GM19468 (cell line): ENCODE measurements around the gene NF2.

Experiments
- ATAC-seq: cut with Tn5 transposase; IDR thresholded peaks from one replicate; pipeline ENCODE4 v1.9.1; 2021; ENCODE audit warnings: mild to moderate bottlenecking, moderate library complexity, moderate number of reproducible peaks; ENCODE audit not compliant: unreplicated experiment; ENCODE audit errors: extremely low read depth

NF2 gene

DNA sequence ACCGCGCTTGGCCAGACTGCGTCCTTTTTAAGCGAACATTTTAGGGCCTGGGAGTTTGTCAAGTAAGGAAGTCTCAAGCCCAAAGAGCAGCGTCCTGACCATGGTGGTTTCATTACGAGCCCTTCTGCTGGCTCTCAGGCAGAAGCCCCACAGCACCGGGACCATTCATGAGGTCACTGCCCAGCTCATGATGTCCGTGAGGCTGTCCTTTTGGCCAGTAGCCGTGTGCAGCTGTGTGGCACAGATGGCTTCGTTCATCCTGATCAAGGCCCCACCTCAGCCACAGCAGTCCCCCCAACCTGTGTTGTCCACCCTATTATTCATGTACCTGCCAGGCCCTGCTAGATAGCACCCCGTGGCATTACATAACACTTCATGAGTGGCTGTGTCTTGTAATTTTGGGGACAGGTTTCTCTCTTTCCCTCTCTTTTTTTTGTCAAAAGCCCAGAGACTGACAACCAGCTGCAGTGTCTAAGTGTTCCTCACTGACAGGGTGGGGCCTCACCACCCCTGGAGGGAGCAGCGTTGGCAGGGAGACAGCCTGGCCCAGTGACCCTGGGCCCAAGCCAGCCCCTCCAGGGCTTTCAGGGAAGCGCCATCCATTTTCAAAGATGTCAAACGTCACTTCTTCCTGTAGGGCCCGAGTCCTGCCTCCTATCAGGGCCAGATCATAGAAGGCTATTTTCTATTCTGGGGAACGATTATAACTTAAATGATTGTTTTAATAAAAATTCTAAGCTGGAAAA lies 94.6 kb downstream of the NF2 start:
- ATAC-seq = no peak

DNA sequence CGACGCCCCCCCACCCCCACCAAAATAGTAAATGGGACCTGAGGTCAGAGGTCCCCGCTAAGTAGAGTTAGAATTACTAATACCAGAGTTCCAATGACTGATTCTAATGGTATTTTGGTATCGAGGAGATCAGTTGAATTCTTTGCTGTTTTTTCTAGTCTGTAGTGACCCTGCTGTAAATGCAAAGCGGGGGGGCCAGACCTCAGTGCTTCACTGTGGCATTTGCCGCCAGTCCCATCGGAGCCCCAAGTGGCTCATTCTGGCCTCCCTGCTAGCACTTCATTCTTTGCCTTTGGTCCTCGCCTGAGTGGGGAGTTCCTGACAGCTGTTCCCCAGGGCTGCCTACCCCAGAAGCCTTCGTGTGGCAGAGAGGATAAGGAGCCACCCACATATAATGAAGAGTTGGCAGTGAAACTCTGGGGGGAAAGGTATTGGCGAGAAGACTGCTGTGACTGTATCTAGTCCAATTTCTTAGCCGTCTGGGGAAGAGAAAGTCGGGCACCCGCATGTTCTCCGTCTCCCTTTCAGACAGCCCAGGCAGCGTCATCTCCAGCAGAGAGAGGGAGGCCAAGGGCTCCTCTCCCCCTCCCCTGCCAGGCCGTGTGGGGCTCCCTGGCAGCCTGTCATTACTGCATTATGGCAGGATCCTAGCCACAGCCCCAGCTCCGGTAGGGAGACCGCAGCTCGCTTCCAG lies 96.9 kb downstream of the NF2 start:
- ATAC-seq = no peak

DNA sequence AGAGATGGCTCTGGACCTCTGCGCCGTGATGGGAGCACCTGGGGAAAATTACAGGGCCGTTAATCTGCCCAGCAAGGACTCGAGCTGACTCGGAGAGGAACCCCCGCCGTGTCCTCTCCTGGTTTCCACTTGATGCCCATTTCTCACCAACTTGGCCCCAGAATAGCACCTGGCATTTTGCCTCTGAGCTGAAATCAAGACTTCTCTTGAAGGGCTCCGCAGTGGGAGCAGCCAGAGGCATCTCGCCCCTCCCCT lies 97.4 kb downstream of the NF2 start:
- no peak for ATAC-seq

DNA sequence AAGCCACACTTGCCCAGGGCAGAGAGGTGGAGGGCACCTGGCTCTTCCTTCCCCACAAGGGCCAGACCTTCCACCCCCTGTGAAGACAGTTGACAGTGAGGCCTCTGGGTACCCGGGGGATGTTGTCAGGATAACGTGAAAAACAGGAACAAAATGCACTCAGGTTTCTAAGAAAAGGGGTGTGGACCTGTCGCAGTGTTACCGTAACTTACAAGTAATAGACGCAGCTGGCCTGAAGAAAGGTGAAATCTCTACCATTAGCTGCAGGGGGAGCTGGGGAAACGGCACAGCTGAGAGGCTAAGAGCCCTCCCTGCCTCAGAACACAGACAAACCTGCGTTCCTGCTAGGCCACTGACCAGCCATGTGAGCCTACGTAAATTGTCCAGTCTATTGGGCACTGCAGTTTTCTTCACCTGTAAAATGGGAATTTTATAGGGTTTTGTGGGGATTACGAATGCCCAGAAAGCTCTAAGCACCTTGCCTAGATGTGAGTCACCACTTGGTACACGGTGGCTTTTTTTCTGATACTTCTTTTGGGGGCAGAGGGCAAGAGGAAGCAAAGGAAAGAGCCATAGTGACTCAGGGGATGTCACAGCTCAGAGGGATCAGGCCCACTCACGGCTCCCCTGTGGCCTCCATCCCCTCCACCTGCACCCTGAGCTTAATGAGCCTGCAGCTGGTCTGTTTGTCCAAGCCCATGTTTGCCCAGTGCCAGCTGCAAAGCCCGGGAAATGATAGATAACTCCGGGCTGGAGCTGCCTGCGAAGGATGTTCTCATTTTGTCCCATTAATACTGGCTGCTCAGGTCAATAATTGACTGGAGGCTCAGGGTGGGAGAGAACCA lies 97.9 kb downstream of the NF2 start:
- ATAC-seq = no peak

DNA sequence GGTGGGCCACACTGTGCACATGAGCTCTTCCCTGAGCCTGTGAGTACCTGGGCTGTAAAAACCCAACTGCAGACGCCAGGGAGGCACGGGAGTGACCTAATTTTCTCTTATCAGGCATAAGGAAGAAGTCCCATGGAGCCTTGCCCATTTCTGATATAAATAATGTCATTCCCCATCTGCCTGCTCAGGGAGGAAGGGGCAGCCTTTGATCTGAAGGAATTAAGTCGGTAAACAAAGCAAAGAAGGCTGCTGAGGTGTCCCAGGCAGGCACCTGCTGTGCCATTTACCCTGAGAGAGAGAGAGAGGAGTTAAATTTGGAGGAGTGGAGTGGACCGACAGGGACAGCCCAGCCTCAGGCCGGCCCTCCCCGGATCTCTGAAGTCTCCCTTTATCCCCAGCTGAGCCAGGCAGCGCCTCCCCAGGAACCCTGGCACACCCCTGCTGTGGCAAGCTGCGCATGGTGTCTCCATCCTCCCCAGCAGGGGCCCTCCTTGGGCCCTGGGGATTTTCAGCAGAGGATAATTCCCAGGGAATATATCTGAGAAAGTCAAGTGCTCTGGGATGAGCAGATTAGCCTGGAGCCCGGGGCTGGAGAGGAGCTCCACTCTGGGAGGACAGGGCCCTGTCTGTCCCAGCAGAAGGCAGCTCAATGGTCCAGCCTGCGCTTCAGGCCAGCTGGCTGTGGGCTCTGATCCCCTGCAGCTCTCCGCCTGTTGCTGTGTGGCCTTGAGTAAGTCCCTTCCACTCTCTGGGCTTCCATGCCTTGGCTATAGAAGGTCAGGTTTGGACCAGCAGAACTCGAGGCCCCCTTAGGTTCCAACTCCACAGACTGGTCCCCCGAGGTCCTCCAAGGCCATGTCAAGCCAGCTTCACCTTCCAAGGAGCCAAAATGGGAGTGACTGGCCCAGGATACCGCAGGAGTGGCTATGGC lies 98.8 kb downstream of the NF2 start:
- no peak for ATAC-seq

DNA sequence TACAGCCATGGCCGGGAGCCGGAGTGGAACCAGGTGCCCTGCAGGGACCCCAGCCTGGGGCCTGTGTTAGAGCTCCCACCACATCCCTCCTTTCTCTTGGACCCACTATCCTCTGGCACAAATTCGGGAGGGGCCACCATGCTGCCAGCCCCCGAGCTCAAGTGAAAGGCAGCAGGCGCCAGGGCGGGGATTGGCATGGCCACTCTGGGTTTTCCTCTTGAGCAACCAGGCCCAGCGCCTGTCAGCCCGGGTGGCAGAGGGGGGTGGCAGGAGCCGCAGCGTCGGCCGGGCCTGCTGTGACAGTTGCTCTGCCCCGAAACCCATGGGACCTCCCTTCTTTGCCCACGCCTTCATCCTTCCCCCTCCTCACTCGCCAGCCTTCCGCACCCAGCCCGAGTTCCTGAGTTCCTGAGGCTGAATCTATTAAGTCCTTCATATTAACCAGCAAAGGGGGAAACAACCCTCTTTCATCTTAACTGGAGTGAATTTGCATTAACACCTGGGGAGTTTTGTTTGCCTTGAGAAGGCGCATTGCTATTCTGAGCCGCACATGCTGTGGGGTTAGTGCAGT lies 99.6 kb downstream of the NF2 start:
- no peak for ATAC-seq

DNA sequence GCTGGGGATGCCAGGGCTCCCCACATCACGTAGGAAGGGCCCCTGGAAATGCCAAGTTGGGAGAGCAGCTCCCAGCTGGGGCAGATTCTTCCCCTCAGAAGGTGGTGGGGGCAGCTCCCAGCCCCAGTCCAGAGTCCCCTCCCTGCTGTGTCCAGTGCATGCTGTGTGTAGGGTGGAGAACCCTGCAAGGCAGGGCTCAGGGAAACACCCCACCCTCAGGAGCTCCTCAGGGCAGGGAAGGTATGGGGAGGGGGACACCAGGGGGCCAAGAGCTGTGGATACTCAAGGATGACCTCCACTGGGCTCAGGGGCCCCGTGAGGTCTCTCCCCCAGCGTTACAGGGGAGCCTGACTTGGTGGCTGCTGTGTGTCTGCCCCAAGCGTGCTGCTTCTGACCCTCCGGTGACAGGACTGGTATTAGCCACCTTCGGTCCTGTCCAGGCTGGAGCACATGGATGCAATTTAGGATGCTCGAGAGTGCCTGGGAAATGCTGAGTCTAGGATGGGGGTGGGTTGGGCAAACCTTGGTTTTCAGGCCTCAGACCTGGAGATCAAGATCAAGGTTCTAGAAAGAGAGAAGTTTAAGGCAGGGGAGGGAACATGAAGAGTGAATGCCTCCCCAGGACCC lies 100.2 kb downstream of the NF2 start:
- ATAC-seq = no peak

DNA sequence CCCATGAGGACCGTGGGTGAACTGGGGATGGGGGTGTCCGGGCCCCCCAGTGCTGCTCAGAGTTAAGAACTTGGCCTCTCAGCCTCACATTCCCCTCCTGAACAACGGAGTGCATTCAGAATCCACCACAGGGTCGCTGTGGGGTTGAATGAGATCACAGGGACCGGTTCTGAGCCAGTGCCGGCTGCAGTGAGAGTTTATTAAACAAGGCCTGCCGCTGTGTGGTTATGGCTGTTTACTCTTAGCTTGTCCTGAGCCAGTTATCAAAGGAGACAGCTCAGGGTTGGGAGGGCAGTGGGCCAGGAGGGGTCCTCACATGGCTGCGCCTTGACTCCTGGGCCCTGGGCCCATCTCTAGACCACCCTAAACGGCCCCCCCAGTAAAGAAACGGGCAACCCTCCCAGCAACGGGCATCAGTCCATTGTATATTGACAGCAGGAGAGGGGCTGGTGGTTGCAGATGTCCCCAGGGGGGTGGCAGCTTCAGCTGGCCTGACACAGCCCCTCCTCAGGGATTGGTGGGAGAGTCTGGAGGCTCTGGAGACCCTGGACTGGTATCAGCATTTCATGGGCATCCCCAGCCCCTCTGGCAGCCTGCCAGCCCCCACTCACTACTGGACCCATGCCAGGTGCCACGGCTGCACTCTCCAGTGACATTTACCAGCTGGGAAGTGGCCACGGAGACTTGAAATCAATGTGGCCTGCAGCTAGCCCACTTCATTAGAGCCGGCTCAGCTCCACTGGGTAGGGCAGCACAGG lies 101.3 kb downstream of the NF2 start:
- no peak for ATAC-seq

DNA sequence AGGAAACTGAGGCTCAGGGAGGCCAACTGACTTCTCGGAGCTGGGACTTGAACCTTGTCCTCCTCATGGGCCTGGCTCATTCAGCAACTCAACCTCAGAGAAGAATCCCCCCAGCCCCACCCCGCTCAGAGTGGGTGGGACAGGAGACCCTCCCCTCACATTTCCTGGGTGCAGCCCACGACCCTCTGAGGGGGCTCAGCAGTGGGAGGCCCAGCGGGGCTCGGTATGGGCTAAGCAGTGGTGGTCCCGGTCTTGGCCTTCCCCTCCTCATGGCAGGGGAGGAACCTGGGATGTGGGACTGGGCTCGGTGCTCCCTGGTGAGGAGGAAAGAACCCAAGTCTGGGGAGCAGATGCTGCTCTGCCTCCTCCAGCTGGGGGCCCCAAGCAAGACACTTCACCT lies 102.2 kb downstream of the NF2 start:
- ATAC-seq = no peak

DNA sequence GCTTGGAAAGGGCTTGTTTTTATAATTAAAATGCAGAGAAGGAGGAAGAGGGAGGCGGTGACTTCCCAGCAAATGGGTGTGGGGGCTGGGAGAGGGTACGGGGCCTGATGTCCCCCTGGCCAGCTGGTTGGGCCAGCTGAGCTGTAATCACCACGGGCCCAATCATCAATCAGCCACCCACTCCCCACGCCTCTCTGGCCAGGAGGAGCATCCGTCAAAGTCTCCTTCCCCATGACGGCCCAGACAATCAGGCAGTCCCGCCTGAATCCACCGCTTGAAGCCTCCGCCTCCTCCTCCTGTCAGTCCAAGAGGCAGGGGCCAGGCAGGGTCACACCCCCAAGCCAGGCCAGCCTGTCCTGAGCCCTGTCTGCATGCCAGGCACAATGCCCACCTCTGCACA lies 103.1 kb downstream of the NF2 start:
- no peak for ATAC-seq

DNA sequence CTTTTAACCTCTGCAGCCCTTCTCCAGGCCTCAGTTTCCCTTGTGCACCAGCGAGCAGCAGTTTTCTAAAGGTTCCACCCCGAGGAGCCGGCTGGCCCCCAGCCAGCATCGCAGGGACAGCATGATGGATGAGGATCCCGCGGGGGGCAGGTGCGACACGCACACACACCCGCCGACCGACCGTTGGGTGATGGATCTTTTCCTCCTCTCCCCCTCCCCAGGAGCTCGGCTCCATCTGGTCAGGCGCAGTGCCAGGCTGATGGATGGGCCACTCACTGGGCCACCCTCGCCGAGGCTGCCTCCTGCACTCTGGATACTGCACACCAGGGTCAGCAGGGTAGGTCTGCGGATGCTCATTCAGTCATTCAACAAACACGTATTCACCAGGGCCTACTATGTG lies 103.6 kb downstream of the NF2 start:
- no peak for ATAC-seq

DNA sequence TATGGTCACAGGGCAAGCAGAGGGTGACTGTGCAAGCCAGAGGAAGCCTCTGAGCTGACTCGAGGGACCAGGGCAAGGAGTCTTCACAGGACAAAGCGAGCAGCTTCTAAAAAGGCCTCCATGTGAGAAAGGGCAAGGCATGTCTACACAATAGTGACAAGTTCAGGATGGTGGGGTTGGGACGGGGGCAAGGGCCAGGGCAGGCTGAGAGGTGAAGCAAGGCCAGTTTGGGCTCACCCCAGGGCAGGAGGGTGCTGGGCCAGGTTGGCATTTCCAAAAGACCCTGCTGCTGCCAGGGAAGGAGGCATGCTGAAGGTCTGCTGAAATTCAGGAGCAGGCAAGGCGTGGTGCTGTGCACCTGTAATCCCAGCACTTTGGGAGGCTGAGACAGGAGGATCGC lies 104.0 kb downstream of the NF2 start:
- ATAC-seq = no peak

DNA sequence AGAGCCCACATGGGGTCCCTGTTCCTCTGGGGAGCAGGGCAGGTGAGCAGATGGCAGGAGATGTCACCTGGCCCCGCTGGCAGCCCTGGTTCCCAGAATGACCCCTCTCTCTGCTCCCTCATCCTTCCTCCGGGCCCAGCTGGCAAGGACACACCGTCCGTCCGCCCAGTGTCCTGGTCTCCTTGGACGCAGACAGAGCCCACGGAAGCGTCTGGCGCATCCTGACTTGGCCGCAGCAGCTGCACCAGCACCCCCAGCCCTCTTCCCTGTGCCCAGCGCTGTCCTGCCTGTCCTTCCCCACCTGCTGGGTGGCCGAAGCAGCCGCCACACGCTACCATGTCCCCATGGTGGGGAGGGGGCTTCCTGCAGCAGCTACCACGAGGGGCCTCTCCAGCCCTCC lies 106.8 kb downstream of the NF2 start:
- no peak for ATAC-seq

DNA sequence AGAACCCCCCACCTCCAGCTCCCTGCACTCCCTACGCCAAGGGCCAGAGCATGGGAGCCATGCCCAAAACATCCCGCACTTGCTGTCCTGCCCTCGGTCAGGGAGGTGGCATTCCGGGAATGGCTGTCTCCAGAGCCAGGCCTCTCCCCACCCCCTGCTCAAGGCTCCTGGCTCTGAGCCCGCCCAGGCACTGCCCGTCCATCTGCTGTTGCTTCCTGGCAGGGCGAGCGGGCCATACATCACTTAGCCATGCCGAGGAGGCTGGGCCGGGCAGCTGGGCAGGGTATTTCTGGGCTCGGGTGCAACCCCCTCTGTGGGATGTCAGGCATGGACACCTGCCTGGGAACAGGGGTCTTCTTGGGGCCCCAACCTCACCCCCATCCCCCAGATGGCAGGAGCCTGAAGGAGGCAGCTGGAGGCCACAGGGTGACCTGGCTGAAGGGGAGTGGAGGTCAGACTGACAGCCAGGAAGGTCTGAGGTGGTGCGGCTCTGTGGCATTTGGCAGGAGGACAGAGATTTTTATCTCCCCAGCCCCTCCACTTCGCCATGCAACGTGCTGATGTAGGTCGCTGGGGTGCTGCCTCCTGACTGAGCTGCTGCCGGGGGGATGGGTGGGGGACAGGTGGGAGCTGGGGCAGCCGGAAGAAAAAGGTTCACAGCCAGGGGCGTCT lies 107.6 kb downstream of the NF2 start:
- no peak for ATAC-seq

DNA sequence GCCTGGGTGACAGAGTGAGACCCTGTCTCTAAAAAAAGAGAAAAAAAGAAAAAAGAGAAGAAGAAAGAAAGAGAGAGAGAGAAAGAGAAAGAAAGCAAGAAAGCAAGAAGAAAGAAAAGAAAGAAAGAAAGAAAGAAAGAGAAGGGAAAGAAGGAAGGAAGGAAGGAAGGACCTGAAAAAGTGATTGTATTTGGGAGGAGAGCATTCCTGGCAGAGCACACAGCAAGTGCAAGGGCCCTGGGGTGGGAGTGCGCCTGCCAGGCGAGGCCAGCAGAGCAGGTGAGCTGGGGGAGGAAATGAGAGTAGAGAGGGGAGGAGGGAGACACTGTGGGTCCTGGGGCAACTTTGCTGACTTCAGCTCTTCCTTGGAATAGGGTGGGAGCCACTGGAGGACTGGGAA lies 108.7 kb downstream of the NF2 start:
- no peak for ATAC-seq

DNA sequence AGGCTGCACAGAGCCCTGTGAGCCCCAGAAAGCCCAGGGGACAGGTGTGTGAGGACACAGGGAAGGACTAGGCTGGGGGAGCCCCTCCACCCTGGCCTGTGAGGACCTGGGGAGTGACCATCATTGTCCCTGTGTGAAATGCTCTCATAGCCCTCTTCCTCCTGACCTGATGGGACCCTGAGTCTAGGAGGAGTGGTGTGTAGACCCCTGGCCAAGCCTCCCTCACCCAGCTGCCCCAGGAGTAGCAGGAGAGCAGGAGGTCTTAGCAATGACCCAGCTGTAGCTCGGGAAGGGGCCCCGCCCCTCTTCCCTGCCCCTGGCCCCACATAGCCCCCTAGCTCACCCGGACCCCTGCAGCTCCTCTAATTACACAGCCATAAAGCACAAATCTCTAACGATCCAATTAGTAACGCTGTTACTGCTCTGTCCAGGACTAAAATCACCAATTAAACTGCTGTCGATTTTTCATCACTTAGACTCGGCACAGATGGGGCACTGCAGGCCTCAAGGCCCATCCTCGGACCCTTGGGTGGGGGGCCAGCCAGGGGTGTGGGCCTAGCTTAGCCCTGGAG lies 109.8 kb downstream of the NF2 start:
- ATAC-seq = no peak

DNA sequence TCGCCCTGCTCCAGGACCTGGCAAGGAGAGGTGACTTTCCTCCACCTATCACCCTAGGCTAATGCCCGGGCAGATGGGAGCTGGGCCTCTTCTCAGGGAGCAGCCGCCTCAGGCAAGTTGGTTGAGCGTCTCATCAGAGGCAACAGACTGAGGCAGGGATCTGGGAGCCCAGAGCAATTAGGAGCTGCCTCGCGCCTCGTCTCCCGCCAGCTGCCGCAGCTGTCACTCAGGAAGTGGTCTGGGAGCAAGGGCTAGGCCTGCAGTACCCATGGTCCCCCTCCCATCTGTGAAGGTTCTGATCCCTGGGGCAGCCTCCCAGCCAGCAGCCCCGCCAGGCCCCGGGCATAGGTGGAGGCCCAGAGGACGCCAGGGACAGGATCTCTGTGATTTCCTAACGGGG lies 111.8 kb downstream of the NF2 start:
- no peak for ATAC-seq

DNA sequence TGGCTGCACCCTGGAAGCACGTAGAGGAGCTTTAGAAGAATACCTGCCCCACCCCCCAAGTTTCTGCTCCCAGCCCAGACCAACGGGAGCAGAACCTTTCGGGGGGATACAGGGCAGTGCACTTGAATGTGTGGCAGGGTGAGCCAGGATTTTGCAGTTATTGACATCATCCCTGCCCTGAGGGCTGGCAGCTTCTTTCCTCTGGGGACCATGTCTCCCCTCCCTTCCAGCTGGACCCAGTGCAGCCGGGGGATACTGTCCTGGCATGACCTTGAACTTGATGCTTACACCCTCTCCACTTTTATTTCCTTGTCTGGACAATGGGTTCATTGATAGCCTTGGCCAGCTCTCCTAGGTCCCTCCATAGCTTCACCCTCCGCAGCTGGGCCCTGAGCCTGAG lies 112.3 kb downstream of the NF2 start:
- no peak for ATAC-seq
